H1 (cell line): ENCODE data around the gene KIZ. TPM values are rescaled to one million over a fixed set of nuclear protein-coding genes. Genes with fewer than 3 reads are reported as not detected.
A peak's percentile ranks its signal among the peaks of the same experiment; 100 is the strongest.

ENCODE experiments used
- CTCF ChIA-PET: fragments of 300-600 bp; sonication (Branson Sonifier 250); formaldehyde crosslinking; loops from one replicate; lab custom pipeline; 2021; ENCODE audit not compliant: partially characterized antibody; lab: Charles Lee
- POLR2A ChIA-PET: fragments of 300-600 bp; sonication (Branson Sonifier 250); formaldehyde crosslinking; loops from one replicate; lab custom pipeline; 2021; ENCODE audit warnings: inconsistent platforms; ENCODE audit not compliant: partially characterized antibody; lab: Charles Lee
- DNase-seq, 2 experiments: peaks; one replicate each; pipeline versions ENCODE4 v3.0.0 to v3.0.0-alpha.2; 2010 to 2022; ENCODE audit warnings: low spot score in 2 of 2, low read depth in 1 of 2, mixed read lengths in 1 of 2
- FAIRE-seq: peaks from 2 replicates; lab custom pipeline; 2011; peaks lifted over from hg19 to GRCh38; lab: Jason Lieb, UNC
- H2AFZ ChIP-seq: 2 replicates; pipeline ENCODE4 v1.8.1; 2012; ENCODE audit warnings: low read length, inconsistent platforms
- H2AK5ac ChIP-seq: 2 replicates; pipeline ENCODE4 v1.6.1; 2013; ENCODE audit warnings: low read depth, low read length
- H2BK120ac ChIP-seq: replicated peaks from 2 replicates; pipeline ENCODE3; 2013; ENCODE audit warnings: low read depth, low read length, inconsistent platforms
- H2BK12ac ChIP-seq: 2 replicates; pipeline ENCODE4 v1.6.1; 2013; ENCODE audit warnings: low read depth, low read length
- H2BK15ac ChIP-seq: 2 replicates; pipeline ENCODE4 v1.6.1; 2013; ENCODE audit warnings: low read length
- H2BK20ac ChIP-seq: 2 replicates; pipeline ENCODE4 v1.6.1; 2013; ENCODE audit warnings: low read length
- H2BK5ac ChIP-seq: 2 replicates; pipeline ENCODE4 v1.6.1; 2013; ENCODE audit warnings: low read depth, low read length
- H3K14ac ChIP-seq: 2 replicates; pipeline ENCODE4 v1.6.1; 2013; ENCODE audit warnings: inconsistent platforms; ENCODE audit not compliant: insufficient read length
- H3K18ac ChIP-seq: 2 replicates; pipeline ENCODE4 v1.6.1; 2013; ENCODE audit warnings: low read length; ENCODE audit errors: extremely low read depth
- H3K23ac ChIP-seq: 2 replicates; pipeline ENCODE4 v1.6.1; 2013; ENCODE audit warnings: inconsistent platforms; ENCODE audit not compliant: insufficient read length
- H3K23me2 ChIP-seq: 2 replicates; pipeline ENCODE4 v1.6.1; 2013; ENCODE audit warnings: low read depth, low read length
- H3K27ac ChIP-seq: 2 replicates; pipeline ENCODE4 v1.6.1; 2011; ENCODE audit warnings: low read depth, low read length, inconsistent platforms
- H3K27me3 ChIP-seq, 4 experiments: replicated peaks in 1 of 4; 1 replicate in 1 of 4; 2 replicates in 3 of 4; pipeline versions ENCODE4 v1.6.1 to v1.8.1; 2011 to 2013; ENCODE audit warnings: low read length in 3 of 4, mild to moderate bottlenecking in 3 of 4, inconsistent platforms in 2 of 4, mixed read lengths in 2 of 4, moderate library complexity in 1 of 4; ENCODE audit not compliant: control insufficient read depth in 3 of 4, insufficient read depth in 3 of 4; ENCODE audit errors: extremely low read depth in 1 of 4
- H3K36me3 ChIP-seq, 4 experiments: 2 replicates each; pipeline versions ENCODE4 v1.6.1 to v1.8.1; 2011 to 2013; ENCODE audit warnings: mild to moderate bottlenecking in 4 of 4, low read length in 3 of 4, moderate library complexity in 2 of 4, control low read depth in 1 of 4, inconsistent platforms in 1 of 4; ENCODE audit not compliant: insufficient read depth in 4 of 4, control insufficient read depth in 2 of 4
- H3K4ac ChIP-seq: replicated peaks from 2 replicates; pipeline ENCODE3; 2013; ENCODE audit warnings: low read length, low read depth, mixed read lengths, inconsistent platforms; ENCODE audit not compliant: insufficient read length
- H3K4me1 ChIP-seq, 4 experiments: replicated peaks in 1 of 4; 1 replicate in 1 of 4; 2 replicates in 3 of 4; pipeline versions ENCODE4 v1.6.1 to v1.8.1; 2011 to 2013; ENCODE audit warnings: low read length in 3 of 4, inconsistent platforms in 2 of 4, mixed read lengths in 1 of 4; ENCODE audit not compliant: insufficient read depth in 4 of 4, control insufficient read depth in 3 of 4
- H3K4me2 ChIP-seq, 2 experiments: 2 replicates each; pipeline versions ENCODE4 v1.6.1 to v1.8.1; 2011 to 2013; ENCODE audit warnings: low read depth in 2 of 2, low read length in 2 of 2, control low read depth in 1 of 2, inconsistent platforms in 1 of 2, mild to moderate bottlenecking in 1 of 2; ENCODE audit not compliant: insufficient read depth in 1 of 2
- H3K4me3 ChIP-seq, 4 experiments: fragments of 200-600, 300-600 bp in 1 of 4; sonication (generic), shearing (Covaris generic), sonication (Bioruptor Twin) in 1 of 4; 2 replicates each; pipeline versions ENCODE4 v1.5.1 to v1.8.1; 2011 to 2016; ENCODE audit warnings: low read length in 4 of 4, low read depth in 3 of 4, control low read depth in 2 of 4, inconsistent platforms in 2 of 4, mild to moderate bottlenecking in 2 of 4, mixed read lengths in 1 of 4, moderate library complexity in 1 of 4; ENCODE audit not compliant: insufficient read depth in 2 of 4; ENCODE audit errors: extremely low read depth in 1 of 4
- H3K56ac ChIP-seq: replicated peaks from 2 replicates; pipeline ENCODE3; 2013; ENCODE audit warnings: low read depth, mild to moderate bottlenecking, mixed read lengths, low read length, inconsistent platforms; ENCODE audit not compliant: insufficient read length
- H3K79me1 ChIP-seq: 2 replicates; pipeline ENCODE4 v1.6.1; 2013; ENCODE audit warnings: low read depth, low read length, control low read depth
- H3K79me2 ChIP-seq, 2 experiments: 2 replicates each; pipeline versions ENCODE4 v1.6.1 to v1.8.1; 2012 to 2013; ENCODE audit warnings: low read length in 2 of 2, mild to moderate bottlenecking in 2 of 2, inconsistent platforms in 1 of 2; ENCODE audit not compliant: insufficient read depth in 2 of 2, control insufficient read depth in 1 of 2
- H3K9ac ChIP-seq, 4 experiments: replicated peaks in 1 of 4; 1 replicate in 1 of 4; 2 replicates in 3 of 4; pipeline versions ENCODE4 v1.6.1 to v1.8.1; 2011 to 2013; ENCODE audit warnings: low read depth in 3 of 4, low read length in 3 of 4, control low read depth in 2 of 4, mild to moderate bottlenecking in 2 of 4, moderate library complexity in 2 of 4, inconsistent platforms in 1 of 4; ENCODE audit errors: extremely low read depth in 1 of 4
- H3K9me3 ChIP-seq, 2 experiments: 2 replicates each; pipeline versions ENCODE4 v1.6.1 to v1.8.1; 2012 to 2013; ENCODE audit warnings: mild to moderate bottlenecking in 2 of 2, moderate library complexity in 2 of 2, control low read depth in 1 of 2, inconsistent platforms in 1 of 2, low read depth in 1 of 2, low read length in 1 of 2, mixed read lengths in 1 of 2; ENCODE audit not compliant: insufficient read depth in 2 of 2
- H4K20me1 ChIP-seq, 2 experiments: replicated peaks in 1 of 2; 2 replicates each; pipeline versions ENCODE3 to v1.8.1; 2011 to 2013; ENCODE audit warnings: inconsistent platforms in 2 of 2, low read length in 2 of 2, mild to moderate bottlenecking in 1 of 2; ENCODE audit not compliant: insufficient read depth in 2 of 2, control insufficient read depth in 1 of 2
- H4K5ac ChIP-seq: 2 replicates; pipeline ENCODE4 v1.6.1; 2013; ENCODE audit warnings: low read length, low read depth, mixed read lengths, inconsistent platforms; ENCODE audit not compliant: insufficient read length
- H4K8ac ChIP-seq: 2 replicates; pipeline ENCODE4 v1.8.0; 2013; ENCODE audit warnings: mild to moderate bottlenecking, moderate library complexity, low read length, inconsistent platforms; ENCODE audit not compliant: insufficient read depth; ENCODE audit errors: extremely low read depth
- H4K91ac ChIP-seq: replicated peaks from 2 replicates; pipeline ENCODE3; 2013; ENCODE audit warnings: low read length, mixed read lengths, inconsistent platforms; ENCODE audit not compliant: insufficient read length
- HDAC6 ChIP-seq: IDR thresholded peaks from one replicate; pipeline ENCODE4 v1.7.1; 2012; ENCODE audit warnings: low read depth, mild to moderate bottlenecking, inconsistent platforms, low read length, moderate library complexity
- KDM5A ChIP-seq: fragments of 200-600 bp; IDR thresholded peaks from 2 replicates; pipeline ENCODE4 v1.7.1; 2012; ENCODE audit warnings: mild to moderate bottlenecking, low read length, inconsistent platforms, mixed read lengths
- RBBP5 ChIP-seq: IDR thresholded peaks from 2 replicates; pipeline ENCODE4 v1.7.1; 2012; ENCODE audit warnings: low read depth, mild to moderate bottlenecking, inconsistent platforms, low read length, moderate library complexity, borderline replicate concordance
- WGBS, 2 experiments: shearing (Covaris generic) in 1 of 2; methylation state at CpG; one replicate each; pipeline versions ENCODE4 v1.1.6 to v1.1.7; 2013 to 2015; ENCODE audit warnings: low lambda C conversion rate in 2 of 2, mixed read lengths in 2 of 2, inconsistent platforms in 1 of 2, low coverage in 1 of 2, missing lambda C conversion rate in 1 of 2; ENCODE audit not compliant: insufficient replicate concordance in 2 of 2, insufficient coverage in 1 of 2, insufficient read length in 1 of 2; ENCODE audit errors: extremely low coverage in 1 of 2, missing lambda C conversion rate in 1 of 2; 5-methylcytosine and 5-hydroxymethylcytosine counted together
- polyA plus RNA-seq, 7 experiments: library from polyadenylated mRNA; depleted of rRNA in 3 of 7; stranded (reverse) in 5 of 7; unstranded in 2 of 7; fragments of >200 nt in 5 of 7; fragments of 200-250 nt in 2 of 7; gene quantifications; 1 replicate in 5 of 7; 2 replicates in 1 of 7; 4 replicates in 1 of 7; pipeline versions ENCODE4 v1.2.1 to v1.2.3, GENCODE V29; 2011 to 2013; ENCODE audit warnings: missing spikeins in 2 of 7, mixed read lengths in 2 of 7
- total RNA-seq: library from RNA; stranded (reverse); fragmentation: NEBNext Ultra II Directional; extraction: Animal tissue kit (Norgen Biotek cat#: 25700); gene quantifications from 2 replicates; pipeline ENCODE4 v1.2.1, GENCODE V29; 2021

Gene KIZ
- total and polyA plus RNA-seq, 2 of the 8 experiments (the other 6 are each of a cell fraction or from before 2014, with no cell fraction given), result 13.0 to 51.7 TPM

DNA sequence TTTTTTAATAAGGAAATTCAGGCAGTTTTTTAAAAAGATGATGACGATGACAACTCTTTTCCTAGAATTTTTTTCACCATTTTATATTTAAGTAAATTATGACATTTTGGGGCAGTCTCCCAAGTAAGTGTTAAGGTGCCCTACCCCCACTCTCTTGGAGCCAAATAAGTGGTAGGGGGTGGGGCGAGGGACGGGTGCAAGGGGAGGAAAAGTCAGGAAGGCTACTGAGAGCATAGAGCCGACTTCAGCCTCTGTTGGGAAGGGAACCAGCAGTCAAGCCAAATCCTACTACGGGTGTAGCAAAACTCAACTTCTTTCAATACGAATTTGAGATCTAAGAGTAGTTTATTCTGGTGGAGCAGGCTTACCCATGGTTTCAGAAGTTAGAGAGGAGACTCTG, 54.4 kb downstream of the KIZ start:
- CTCF ChIA-PET, result no interaction called here
- H3K27me3 ChIP-seq, result no peaks in the 10 kb centered on the region
- no peak overlapping the region for H3K14ac ChIP-seq
- TF ChIP-seq RBBP5, result no peak
- TF ChIP-seq KDM5A, result no peak
- no peak for TF ChIP-seq HDAC6
- TF ChIP-seq, all 59 proteins: peak for 0
- Histone ChIP-seq H3K4me2 (peak overlapping the region; percentile 30 to 54; a peak in 3 of 4 replicates), H3K36me3 (no peaks in the 10 kb centered on the region; a peak in 1 of 8 replicates), H3K4ac (no peak overlapping the region), H3K27ac (no peak overlapping the region; the same call in 1 of the 2 replicates), H4K8ac (no peak overlapping the region), H2BK5ac (peak overlapping the region; percentile 82; the same call in 1 of the 2 replicates), H2BK12ac (peak overlapping the region; percentile 44), H3K79me1 (no peaks in the 10 kb centered on the region), H3K23ac (no peak overlapping the region), H3K18ac (0 out of 2 replicates have a peak overlapping the region, but pooled peaks have one; percentile 85), H4K91ac (peak overlapping the region; percentile 49), H2BK120ac (peak overlapping the region; percentile 77), H3K4me1 (peaks cover 6 to 14% (median 11%) of the 10 kb centered on the region in 4 experiments; a peak in 5 of 7 replicates), H4K5ac (no peak overlapping the region), H2BK20ac (peak overlapping the region; percentile 87), H2AFZ (no peak overlapping the region), H3K9ac (no peak overlapping the region), H3K9me3 (no peaks in the 10 kb centered on the region), H3K4me3 (no peak overlapping the region; a peak in 1 of 8 replicates), H4K20me1 (no peaks in the 10 kb centered on the region), H3K79me2 (no peaks in the 10 kb centered on the region), H2AK5ac (peak overlapping the region; percentile 77), H3K23me2 (no peaks in the 10 kb centered on the region), H3K56ac (no peak overlapping the region), H2BK15ac (no peak overlapping the region)
- DNase-seq (no peak), FAIRE-seq (no peak)
- POLR2A ChIA-PET, result interaction anchor here (1.0 kb wide), 1 partner anchor 10 kb away, joined by 3 read pairs; no protein-coding TSS in a partner anchor
- 39% methylated on average over 6 of the region's 6 CpGs; no CpG with 5 or more reads in 1 of the 2 experiments for WGBS, 2 experiments
